Upper lobe of left lung (tissue), 6 donors: ENCODE data around the gene SPEN. TPM values are rescaled to one million over a fixed set of nuclear protein-coding genes. Genes with fewer than 3 reads are reported as not detected.

Experiments
- ATAC-seq, 2 donors: fragments of 200-7000 bp; cut with Tn5 transposase; one replicate each; pipeline ENCODE4 v1.9.1; 2022; ENCODE audit warnings: mild to moderate bottlenecking in 2 of 2, moderate library complexity in 2 of 2; ENCODE audit not compliant: low FRiP score in 2 of 2
- DNase-seq, 2 donors: peaks; one replicate each; pipeline ENCODE4 v3.0.0-alpha.2; 2019 to 2020
- H3K27ac ChIP-seq, 4 donors: fragments of 200-600 bp; sonication (generic); one replicate each; pipeline ENCODE4 v1.5.1; 2016 to 2019
- H3K27me3 ChIP-seq, 4 donors: fragments of 200-600 bp; sonication (generic); one replicate each; pipeline ENCODE4 v1.5.1; 2017 to 2019
- H3K36me3 ChIP-seq, 4 donors: fragments of 200-600 bp; sonication (generic); one replicate each; pipeline ENCODE4 v1.5.1; 2016 to 2019
- H3K4me1 ChIP-seq, 4 donors: fragments of 200-600 bp; sonication (generic); one replicate each; pipeline ENCODE4 v1.5.1; 2018 to 2019
- H3K4me3 ChIP-seq, 4 donors: fragments of 200-600 bp; sonication (generic); one replicate each; pipeline ENCODE4 v1.5.1; 2017 to 2019; ENCODE audit warnings: mild to moderate bottlenecking in 2 of 4, moderate library complexity in 1 of 4
- H3K9me3 ChIP-seq, 4 donors: fragments of 200-600 bp; sonication (generic); one replicate each; pipeline ENCODE4 v1.5.1; 2018 to 2019
- EP300 ChIP-seq, 4 donors: sonication (generic); formaldehyde crosslinking; IDR thresholded peaks; one replicate each; pipeline ENCODE4 v1.5.1; 2017; ENCODE audit warnings: antibody characterized with exemption in 4 of 4, control low read depth in 2 of 4
- POLR2A ChIP-seq, 4 donors: fragments of 450-650 bp; IDR thresholded peaks; one replicate each; pipeline ENCODE4 v1.5.1; 2016 to 2017; ENCODE audit warnings: antibody characterized with exemption in 4 of 4, mild to moderate bottlenecking in 2 of 4
- POLR2AphosphoS5 ChIP-seq, 2 donors: sonication (generic); formaldehyde crosslinking; IDR thresholded peaks; one replicate each; pipeline ENCODE4 v1.5.1; 2017; ENCODE audit warnings: antibody characterized with exemption in 2 of 2
- WGBS, 2 donors: methylation state at CpG; one replicate each; pipeline ENCODE4 v1.1.5; 2017 to 2018; 5-methylcytosine and 5-hydroxymethylcytosine counted together
- total RNA-seq, 6 donors: library from RNA; depleted of rRNA in 4 of 6; stranded (reverse); fragments of >200 nt in 4 of 6; gene quantifications; one replicate each; pipeline versions ENCODE4 v1.1.0 to v1.2.1, GENCODE V29; 2016 to 2021
- TF ChIP-seq, protein P1 (sequence below), 6 experiments: fragments of 450-650 bp in 4 of 6; fragments of 200-600 bp in 2 of 6; sonication (generic) in 2 of 6; IDR thresholded peaks; one replicate each; pipeline ENCODE4 v1.5.1; 2016 to 2019; ENCODE audit warnings: antibody characterized with exemption in 6 of 6
- donor health status: DM: no; HTN: no; CAD: no; lungs with moderate emphysema.
- donor health status: DM: no; HTN: yes; CAD: no; lungs with severe emphysema.

SPEN gene
- total RNA-seq, 6 donors from 2014 or later: 41.5 to 73.3 (median 51.3) TPM

DNA sequence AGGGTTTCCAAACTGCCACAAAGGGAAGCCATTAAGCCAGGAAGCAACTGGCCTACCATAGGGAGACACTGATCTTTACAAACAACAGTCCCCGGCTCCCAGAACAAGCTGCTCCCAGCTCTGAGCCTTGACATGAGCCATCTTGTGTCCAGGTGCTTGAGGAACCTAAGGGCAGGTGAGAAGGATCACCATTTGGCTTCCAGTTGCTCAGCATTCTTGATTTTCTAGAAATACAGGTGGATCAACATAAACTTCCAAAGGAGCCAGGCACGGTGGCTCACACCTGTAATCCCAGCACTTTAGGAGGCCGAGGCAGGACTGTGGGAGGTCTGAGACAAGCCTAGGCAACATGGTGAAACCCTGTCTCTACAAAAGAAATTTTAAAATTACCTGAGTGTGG, 106.8 kb downstream of the SPEN start:
- Histone ChIP-seq H3K27ac (peak overlapping the region; percentile 8 to 65 (median 59)), H3K4me1 (peaks cover 79 to 95% (median 90%) of the 10 kb centered on the region in 4 donors), H3K27me3 (no peaks in the 10 kb centered on the region), H3K36me3 (no peaks in the 10 kb centered on the region), H3K9me3 (no peaks in the 10 kb centered on the region), H3K4me3 (no peak overlapping the region)
- ATAC-seq (no peak), DNase-seq (no peak)
- TF ChIP-seq POLR2A (IDR thresholded peaks at IDR 0.05) (no peak), EP300 (IDR thresholded peaks at IDR 0.05) (no peak)
- TF ChIP-seq, protein P1, sequence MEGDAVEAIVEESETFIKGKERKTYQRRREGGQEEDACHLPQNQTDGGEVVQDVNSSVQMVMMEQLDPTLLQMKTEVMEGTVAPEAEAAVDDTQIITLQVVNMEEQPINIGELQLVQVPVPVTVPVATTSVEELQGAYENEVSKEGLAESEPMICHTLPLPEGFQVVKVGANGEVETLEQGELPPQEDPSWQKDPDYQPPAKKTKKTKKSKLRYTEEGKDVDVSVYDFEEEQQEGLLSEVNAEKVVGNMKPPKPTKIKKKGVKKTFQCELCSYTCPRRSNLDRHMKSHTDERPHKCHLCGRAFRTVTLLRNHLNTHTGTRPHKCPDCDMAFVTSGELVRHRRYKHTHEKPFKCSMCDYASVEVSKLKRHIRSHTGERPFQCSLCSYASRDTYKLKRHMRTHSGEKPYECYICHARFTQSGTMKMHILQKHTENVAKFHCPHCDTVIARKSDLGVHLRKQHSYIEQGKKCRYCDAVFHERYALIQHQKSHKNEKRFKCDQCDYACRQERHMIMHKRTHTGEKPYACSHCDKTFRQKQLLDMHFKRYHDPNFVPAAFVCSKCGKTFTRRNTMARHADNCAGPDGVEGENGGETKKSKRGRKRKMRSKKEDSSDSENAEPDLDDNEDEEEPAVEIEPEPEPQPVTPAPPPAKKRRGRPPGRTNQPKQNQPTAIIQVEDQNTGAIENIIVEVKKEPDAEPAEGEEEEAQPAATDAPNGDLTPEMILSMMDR (IDR thresholded peaks at IDR 0.05): no peak
- WGBS, 2 donors: 80 to 93% methylated on average over 3 of the region's 3 CpGs

DNA sequence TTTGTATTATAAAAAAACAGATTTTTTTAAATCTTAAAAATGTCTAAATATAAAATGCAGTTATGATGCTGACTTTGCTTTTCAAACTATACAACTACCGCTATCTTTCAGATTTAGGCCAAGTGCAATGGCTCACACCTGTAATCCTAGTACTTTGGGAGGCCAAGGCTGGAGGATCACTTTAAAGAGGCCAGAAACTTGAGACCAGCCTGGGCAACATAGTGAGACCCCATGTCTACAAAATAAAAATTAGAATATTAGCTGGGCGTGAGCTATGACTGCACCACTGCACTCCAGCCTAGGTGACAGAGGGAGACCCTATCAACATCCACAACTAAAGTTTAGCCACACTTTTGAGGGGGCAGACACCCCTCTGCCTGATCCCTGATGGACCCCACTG, 108.0 kb downstream of the SPEN start:
- ATAC-seq: no peak
- Histone ChIP-seq H3K27me3 (no peaks in the 10 kb centered on the region), H3K36me3 (no peaks in the 10 kb centered on the region), H3K4me1 (peaks cover 70 to 95% (median 78%) of the 10 kb centered on the region in 4 donors), H3K9me3 (no peaks in the 10 kb centered on the region), H3K4me3 (no peak overlapping the region), H3K27ac (peak overlapping the region; percentile 12 to 58 (median 44))
- no peak for DNase-seq
- TF ChIP-seq EP300 (IDR thresholded peaks at IDR 0.05): no peak
- TF ChIP-seq POLR2A (IDR thresholded peaks at IDR 0.05): no peak
- TF ChIP-seq POLR2AphosphoS5 (IDR thresholded peaks at IDR 0.05): no peak
- TF ChIP-seq, protein P1 (IDR thresholded peaks at IDR 0.05): no peak
- 95 to 100% methylated on average over 2 of the region's 2 CpGs for WGBS, 2 donors

DNA sequence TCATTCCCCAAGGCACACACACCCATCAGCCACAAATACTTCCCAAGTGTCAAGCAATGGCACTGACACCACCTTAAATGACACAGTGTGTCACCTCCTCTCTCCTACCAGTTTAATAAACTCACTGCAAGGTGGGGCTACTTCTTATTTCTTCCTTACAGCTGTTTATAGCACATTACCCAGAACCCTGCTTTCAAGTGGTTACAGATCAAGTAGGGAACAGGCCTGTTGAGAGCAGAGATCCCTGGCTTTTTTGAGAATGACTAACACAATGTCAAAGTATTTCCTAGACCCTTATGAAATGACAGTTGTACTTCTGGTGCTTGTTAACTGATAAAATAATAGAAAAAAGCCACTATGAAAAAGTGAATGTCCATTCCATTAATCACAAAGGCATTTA, 108.6 kb downstream of the SPEN start:
- peak in 1 of 2 donors; percentile 66 for ATAC-seq
- H3K9me3 ChIP-seq: no peaks in the 10 kb centered on the region
- peak overlapping the region in 3 of 4 donors; percentile 12 to 58 (median 48) for H3K27ac ChIP-seq
- peaks cover 65 to 92% (median 72%) of the 10 kb centered on the region in 4 donors for H3K4me1 ChIP-seq
- no peak for DNase-seq
- no peak overlapping the region for H3K4me3 ChIP-seq
- no peaks in the 10 kb centered on the region for H3K27me3 ChIP-seq
- TF ChIP-seq POLR2AphosphoS5 (IDR thresholded peaks at IDR 0.05) (no peak), POLR2A (IDR thresholded peaks at IDR 0.05) (no peak), EP300 (IDR thresholded peaks at IDR 0.05) (no peak)
- TF ChIP-seq, protein P1 (IDR thresholded peaks at IDR 0.05): no peak
- H3K36me3 ChIP-seq: no peaks in the 10 kb centered on the region

DNA sequence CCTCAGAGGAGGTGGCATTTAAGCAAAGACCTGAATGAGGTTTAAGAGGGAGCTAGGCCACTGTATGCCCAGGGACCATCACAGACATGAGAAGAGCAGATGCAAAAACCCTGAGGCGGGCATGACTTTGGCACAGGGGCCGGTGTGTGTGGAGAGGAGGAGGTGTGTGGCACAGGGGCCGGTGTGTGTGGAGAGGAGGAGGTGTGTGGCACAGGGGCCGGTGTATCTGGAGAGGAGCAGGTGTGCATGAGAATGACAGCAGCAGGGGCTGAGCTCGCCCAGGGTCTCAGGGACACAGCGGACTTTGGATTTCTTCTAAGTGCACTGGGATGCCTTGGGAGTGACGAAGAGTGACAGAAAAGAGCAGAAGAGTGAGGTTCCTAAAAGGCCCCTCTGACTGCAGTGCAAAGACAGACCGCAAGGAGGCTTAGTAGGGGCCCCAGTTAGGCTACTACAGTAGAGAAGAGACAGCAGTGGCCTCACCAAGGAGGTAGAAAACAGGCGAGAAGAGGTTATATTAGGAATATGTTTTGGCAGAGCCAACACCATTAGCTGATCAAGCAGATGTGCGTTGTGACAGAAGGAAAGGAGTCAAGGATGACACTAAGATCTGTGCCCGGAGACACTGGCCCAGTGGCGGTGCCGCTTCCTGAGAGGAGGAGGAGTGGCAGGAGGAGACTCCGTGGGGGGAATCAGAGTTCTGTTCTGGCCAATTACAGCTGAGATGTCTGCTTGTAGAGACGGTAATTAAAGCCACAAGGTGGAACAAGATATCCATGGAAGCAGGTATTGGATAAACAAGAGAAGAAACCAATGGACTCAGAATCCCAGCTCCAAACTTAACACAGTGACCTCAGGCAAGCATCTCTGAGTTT, 110.0 kb downstream of the SPEN start:
- DNase-seq (no peak), ATAC-seq (no peak)
- no peak for TF ChIP-seq EP300 (IDR thresholded peaks at IDR 0.05)
- TF ChIP-seq POLR2A (IDR thresholded peaks at IDR 0.05): no peak
- no peak for TF ChIP-seq POLR2AphosphoS5 (IDR thresholded peaks at IDR 0.05)
- TF ChIP-seq, protein P1 (IDR thresholded peaks at IDR 0.05): no peak
- H3K36me3 ChIP-seq: no peaks in the 10 kb centered on the region
- WGBS, 2 donors: 77 to 79% methylated on average over 15 of the region's 15 CpGs
- no peak overlapping the region for H3K4me3 ChIP-seq
- peaks cover 52 to 79% (median 60%) of the 10 kb centered on the region in 4 donors for H3K4me1 ChIP-seq
- no peaks in the 10 kb centered on the region for H3K9me3 ChIP-seq
- no peaks in the 10 kb centered on the region for H3K27me3 ChIP-seq
- peak overlapping the region in 1 of 4 donors; percentile 32 for H3K27ac ChIP-seq
